ENCODE data around the gene TUBGCP4. TPM values are rescaled to one million over a fixed set of nuclear protein-coding genes. Genes with fewer than 3 reads are reported as not detected.

TUBGCP4 gene
- total RNA-seq, 1 experiment from 2014 or later = 23.5 TPM

DNA sequence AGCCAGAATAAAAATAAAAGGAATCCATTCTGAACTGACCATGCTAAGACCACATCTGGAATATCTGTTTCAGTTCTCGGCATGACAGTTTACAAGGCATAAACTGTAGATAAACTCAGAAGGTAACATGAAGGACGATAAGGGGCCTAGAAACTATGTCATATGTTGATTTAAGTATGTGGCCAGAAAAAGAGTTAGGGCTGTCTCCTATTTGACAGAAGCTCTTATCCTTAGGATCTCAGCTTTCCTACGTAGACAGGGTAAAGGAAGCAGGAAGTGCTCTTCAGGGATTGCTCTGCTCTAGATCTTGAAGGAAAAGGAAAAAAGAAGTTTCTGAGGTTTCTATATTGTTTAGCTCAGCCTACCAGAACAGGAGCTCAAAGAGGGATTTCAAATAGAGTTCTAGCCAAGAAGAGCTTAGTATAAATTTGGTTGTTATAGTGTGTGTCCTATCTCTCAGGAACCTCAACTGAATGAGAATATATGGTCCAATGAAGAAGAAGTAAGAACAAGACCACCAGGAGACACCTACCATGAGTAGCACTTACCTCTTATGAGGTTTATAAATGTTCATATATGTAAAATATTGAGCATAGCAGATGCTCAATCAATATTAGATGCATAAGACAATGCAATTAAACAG is 62.9 kb downstream of the TUBGCP4 start:
- no peak overlapping the region for H3K4me3 Mint-ChIP-seq
- peaks cover 32 to 76% (median 62%) of the 10 kb centered on the region in 3 experiments; a peak in 6 of 7 replicates for H3K36me3 Mint-ChIP-seq (ENCODE audit: insufficient read depth in 1 of 3, low read depth in 3 of 3)
- Histone ChIP-seq H3K79me1 (ENCODE audit: insufficient read depth, low read depth, low read length, poor library complexity, severe bottlenecking) (no peaks in the 10 kb centered on the region), H3K14ac (ENCODE audit: insufficient read depth, low read length) (no peak overlapping the region), H4K8ac (replicated peaks; ENCODE audit: insufficient read length, low read depth, low read length) (no peak overlapping the region), H3K23me2 (ENCODE audit: insufficient read length, low read depth, low read length, poor library complexity, severe bottlenecking) (no peaks in the 10 kb centered on the region), H3K27ac (ENCODE audit: insufficient read length, low read depth, low read length) (no peak overlapping the region), H3T11ph (ENCODE audit: low read length) (no peak overlapping the region), H3K9ac (ENCODE audit: extremely low read depth, insufficient read length, low read length) (no peak overlapping the region), H3K27me3 (ENCODE audit: insufficient read depth, low read length) (no peaks in the 10 kb centered on the region), H2AK5ac (ENCODE audit: insufficient read length, low read length) (no peak overlapping the region), H3K9me3 (ENCODE audit: control insufficient read depth, low read depth, low read length) (no peaks in the 10 kb centered on the region), H2BK12ac (ENCODE audit: insufficient read length, low read depth, low read length) (no peak overlapping the region), H3K79me2 (ENCODE audit: insufficient read depth, low read length) (no peaks in the 10 kb centered on the region), H3K4me2 (ENCODE audit: insufficient read depth, insufficient read length, low read length) (no peak overlapping the region), H3K4ac (ENCODE audit: low read depth, low read length) (no peak overlapping the region), H4K20me1 (ENCODE audit: control insufficient read depth, insufficient read depth, insufficient read length) (no peaks in the 10 kb centered on the region), H3K4me1 (ENCODE audit: insufficient read depth, low read length) (no peaks in the 10 kb centered on the region), H3K23ac (ENCODE audit: insufficient read length, low read depth, low read length) (no peak overlapping the region), H3K56ac (ENCODE audit: insufficient read length, low read depth, low read length) (no peak overlapping the region), H2BK15ac (ENCODE audit: low read depth, low read length) (no peak overlapping the region), H2AFZ (ENCODE audit: low read length) (no peak overlapping the region), H2BK20ac (ENCODE audit: low read depth, low read length, poor library complexity, severe bottlenecking) (no peak overlapping the region), H4K5ac (ENCODE audit: insufficient read length, low read depth, low read length) (no peak overlapping the region), H3K18ac (ENCODE audit: insufficient read length, low read depth, low read length) (no peak overlapping the region), H4K91ac (ENCODE audit: insufficient read length, low read depth, low read length) (no peak overlapping the region), H2BK5ac (ENCODE audit: insufficient read length, low read length) (no peak overlapping the region), H2BK120ac (ENCODE audit: low read depth, low read length, poor library complexity, severe bottlenecking) (no peak overlapping the region)
- no peak for TF ChIP-seq CTCF (conservative IDR thresholded peaks at IDR 0.05)
- H3K27ac Mint-ChIP-seq = no peak overlapping the region; a peak in 1 of 7 replicates
- no peak for DNase-seq
- H3K4me1 Mint-ChIP-seq = no peaks in the 10 kb centered on the region
- no peaks in the 10 kb centered on the region for H3K9me3 Mint-ChIP-seq
- no peaks in the 10 kb centered on the region for H3K27me3 Mint-ChIP-seq (ENCODE audit: low read depth)
- no CpG with 5 or more reads among the region's 3 CpGs for WGBS (ENCODE audit: extremely low coverage, insufficient read length, low lambda C conversion rate)
